A549 treated with AZD9567 at 1 μM for 4 hours (cell line): ENCODE results near the gene TSPY9. TPM values are rescaled to one million over a fixed set of nuclear protein-coding genes. Genes with fewer than 3 reads are reported as not detected.

Source experiments
- total RNA-seq: library from RNA; stranded (reverse); fragments of 200-300 nt; extraction: Qiagen RNA extraction; gene quantifications from 5 replicates; pipeline ENCODE4 v1.2.3, GENCODE V29; 2022; ENCODE audit not compliant: insufficient read depth

The TSPY9 gene, protein sequence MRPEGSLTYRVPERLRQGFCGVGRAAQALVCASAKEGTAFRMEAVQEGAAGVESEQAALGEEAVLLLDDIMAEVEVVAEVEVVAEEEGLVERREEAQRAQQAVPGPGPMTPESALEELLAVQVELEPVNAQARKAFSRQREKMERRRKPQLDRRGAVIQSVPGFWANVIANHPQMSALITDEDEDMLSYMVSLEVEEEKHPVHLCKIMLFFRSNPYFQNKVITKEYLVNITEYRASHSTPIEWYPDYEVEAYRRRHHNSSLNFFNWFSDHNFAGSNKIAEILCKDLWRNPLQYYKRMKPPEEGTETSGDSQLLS
- not detected in 5 replicates for total RNA-seq

DNA sequence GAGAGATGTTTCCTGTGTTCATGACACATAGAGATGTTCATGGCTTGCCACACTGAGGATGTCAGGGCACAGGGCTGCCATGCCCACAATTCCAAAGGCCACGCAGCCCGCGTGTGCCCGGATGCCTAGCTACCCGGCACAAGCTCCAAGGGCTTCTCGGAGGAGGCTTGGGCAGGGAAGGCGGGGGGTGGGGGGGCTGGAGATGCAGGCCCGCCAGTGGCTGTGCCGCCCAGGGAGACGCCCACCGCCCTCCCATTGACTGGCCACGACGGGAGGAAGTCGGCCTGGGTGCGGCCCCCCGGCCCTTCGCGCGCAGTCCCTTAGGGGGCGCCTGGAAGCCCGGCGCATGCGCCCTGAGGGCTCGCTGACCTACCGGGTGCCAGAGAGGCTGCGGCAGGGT, at the start of gene TSPY9:
Gene TSPY9 (plus strand): TSS at position 301 of the 400 bp plus-strand sequence. CDS start 46 bp downstream, at position 347.

DNA sequence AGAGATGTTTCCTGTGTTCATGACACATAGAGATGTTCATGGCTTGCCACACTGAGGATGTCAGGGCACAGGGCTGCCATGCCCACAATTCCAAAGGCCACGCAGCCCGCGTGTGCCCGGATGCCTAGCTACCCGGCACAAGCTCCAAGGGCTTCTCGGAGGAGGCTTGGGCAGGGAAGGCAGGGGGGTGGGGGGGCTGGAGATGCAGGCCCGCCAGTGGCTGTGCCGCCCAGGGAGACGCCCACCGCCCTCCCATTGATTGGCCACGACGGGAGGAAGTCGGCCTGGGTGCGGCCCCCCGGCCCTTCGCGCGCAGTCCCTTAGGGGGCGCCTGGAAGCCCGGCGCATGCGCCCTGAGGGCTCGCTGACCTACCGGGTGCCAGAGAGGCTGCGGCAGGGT, 20.4 kb upstream of the TSPY9 start, which contains the start of gene TSPY1:
Gene TSPY1 (plus strand): TSS at position 301 of the 400 bp plus-strand sequence. CDS start 46 bp downstream, at position 347.

DNA sequence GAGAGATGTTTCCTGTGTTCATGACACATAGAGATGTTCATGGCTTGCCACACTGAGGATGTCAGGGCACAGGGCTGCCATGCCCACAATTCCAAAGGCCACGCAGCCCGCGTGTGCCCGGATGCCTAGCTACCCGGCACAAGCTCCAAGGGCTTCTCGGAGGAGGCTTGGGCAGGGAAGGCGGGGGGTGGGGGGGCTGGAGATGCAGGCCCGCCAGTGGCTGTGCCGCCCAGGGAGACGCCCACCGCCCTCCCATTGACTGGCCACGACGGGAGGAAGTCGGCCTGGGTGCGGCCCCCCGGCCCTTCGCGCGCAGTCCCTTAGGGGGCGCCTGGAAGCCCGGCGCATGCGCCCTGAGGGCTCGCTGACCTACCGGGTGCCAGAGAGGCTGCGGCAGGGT, 40.5 kb downstream of the TSPY9 start, which contains the start of gene TSPY10:
Gene TSPY10 (plus strand): TSS at position 301 of the 400 bp plus-strand sequence. CDS start 46 bp downstream, at position 347.

Other genes starting within 250 kb of the TSPY9 start
- not detected in 5 replicates for gene TSPY4, start 149.8 kb upstream of the TSPY9 start, total RNA-seq
- not detected in 5 replicates for gene TSPY8, start 129.5 kb upstream of the TSPY9 start, total RNA-seq
- not detected in 5 replicates for gene TSPY3, start 88.8 kb upstream of the TSPY9 start, total RNA-seq
- gene TSPY1, start 20.3 kb upstream of the TSPY9 start, total RNA-seq, result not detected in 5 replicates
- not detected in 5 replicates for gene TSPY10, start 40.6 kb downstream of the TSPY9 start, total RNA-seq